Uterus (tissue), 2 donors: ENCODE data around the gene RUNX1.

Experiments used
- POLR2A ChIP-seq, 2 donors: fragments of 450-650 bp; IDR thresholded peaks; one replicate each; pipeline ENCODE4 v1.6.1; 2016; ENCODE audit warnings: antibody characterized with exemption in 2 of 2, mild to moderate bottlenecking in 1 of 2, moderate library complexity in 1 of 2
- TF ChIP-seq, protein P1 (sequence below), 4 experiments: fragments of 200-600 bp in 2 of 4; fragments of 450-650 bp in 2 of 4; sonication (generic) in 2 of 4; IDR thresholded peaks; one replicate each; pipeline ENCODE4 v1.5.1; 2016 to 2019; ENCODE audit warnings: antibody characterized with exemption in 4 of 4, mild to moderate bottlenecking in 2 of 4, moderate library complexity in 1 of 4

DNA sequence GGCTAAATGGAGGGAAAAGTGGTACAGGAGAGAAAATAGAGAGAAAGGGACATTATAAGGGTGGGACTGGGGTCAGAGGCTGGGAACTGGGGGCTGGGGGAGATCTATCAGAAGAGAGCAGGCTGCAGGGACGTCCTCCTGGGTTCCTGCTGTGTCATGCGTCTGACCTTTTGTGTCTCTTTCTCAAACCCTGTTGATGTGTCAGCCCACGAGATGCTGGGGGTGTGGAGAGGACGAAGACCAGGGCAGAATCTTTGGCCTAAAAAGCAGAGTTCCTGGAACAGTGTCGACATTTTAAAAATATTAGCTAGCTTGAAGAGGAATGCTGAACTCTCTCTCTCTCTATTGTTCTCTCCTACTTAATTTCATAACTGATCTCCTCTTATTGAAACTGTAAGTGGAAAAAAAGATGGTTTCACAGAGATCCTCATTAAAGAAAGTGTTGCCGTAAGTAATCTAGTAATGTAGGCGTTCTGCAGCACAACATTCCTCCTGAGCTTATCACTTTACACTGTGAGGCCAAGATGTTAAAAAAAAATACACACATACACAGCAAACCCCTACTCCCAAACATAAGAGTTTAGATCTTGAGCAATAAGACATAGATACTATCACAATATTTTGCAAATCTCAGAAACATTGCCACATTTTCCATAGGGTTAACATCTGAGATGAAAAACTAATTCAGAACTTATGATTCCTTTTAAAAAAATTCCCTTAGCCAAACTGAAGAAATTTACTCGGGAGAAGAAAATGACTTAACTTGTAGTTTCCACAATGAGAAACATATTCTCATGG lies 52.6 kb downstream of the RUNX1 start:
- TF ChIP-seq, protein P1, sequence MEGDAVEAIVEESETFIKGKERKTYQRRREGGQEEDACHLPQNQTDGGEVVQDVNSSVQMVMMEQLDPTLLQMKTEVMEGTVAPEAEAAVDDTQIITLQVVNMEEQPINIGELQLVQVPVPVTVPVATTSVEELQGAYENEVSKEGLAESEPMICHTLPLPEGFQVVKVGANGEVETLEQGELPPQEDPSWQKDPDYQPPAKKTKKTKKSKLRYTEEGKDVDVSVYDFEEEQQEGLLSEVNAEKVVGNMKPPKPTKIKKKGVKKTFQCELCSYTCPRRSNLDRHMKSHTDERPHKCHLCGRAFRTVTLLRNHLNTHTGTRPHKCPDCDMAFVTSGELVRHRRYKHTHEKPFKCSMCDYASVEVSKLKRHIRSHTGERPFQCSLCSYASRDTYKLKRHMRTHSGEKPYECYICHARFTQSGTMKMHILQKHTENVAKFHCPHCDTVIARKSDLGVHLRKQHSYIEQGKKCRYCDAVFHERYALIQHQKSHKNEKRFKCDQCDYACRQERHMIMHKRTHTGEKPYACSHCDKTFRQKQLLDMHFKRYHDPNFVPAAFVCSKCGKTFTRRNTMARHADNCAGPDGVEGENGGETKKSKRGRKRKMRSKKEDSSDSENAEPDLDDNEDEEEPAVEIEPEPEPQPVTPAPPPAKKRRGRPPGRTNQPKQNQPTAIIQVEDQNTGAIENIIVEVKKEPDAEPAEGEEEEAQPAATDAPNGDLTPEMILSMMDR (IDR thresholded peaks at IDR 0.05) = no peak
- TF ChIP-seq POLR2A (IDR thresholded peaks at IDR 0.05) = no peak
